ENCODE data around the gene SYT3.
"Not testable (repeated sequence)": the region's sequence is repeated elsewhere in the genome, so short reads cannot be mapped to it uniquely, and the experiment has no call there.

SYT3 gene

GRCh38 chr19:50633973-50634372 lies 5.7 kb downstream of the SYT3 start:
- DNase-seq, result no peak

- no peak for DNase-seq
Observed at GRCh38 chr19:50633359-50633758, 6.3 kb downstream of the SYT3 start.

- DNase-seq, result no peak
Observed at GRCh38 chr19:50632151-50632835, 7.4 kb downstream of the SYT3 start.

GRCh38 chr19:50629801-50630200 lies 9.9 kb downstream of the SYT3 start:
- DNase-seq, result no peak

GRCh38 chr19:50629194-50629593 lies 10.5 kb downstream of the SYT3 start:
- no peak for DNase-seq

- DNase-seq, result no peak
Observed at GRCh38 chr19:50628551-50628950, 11.1 kb downstream of the SYT3 start.

GRCh38 chr19:50628146-50628545 lies 11.5 kb downstream of the SYT3 start:
- no peak for DNase-seq

- no peak for DNase-seq
Observed at GRCh38 chr19:50626795-50627194, 12.9 kb downstream of the SYT3 start.

- no peak for DNase-seq
Observed at GRCh38 chr19:50626011-50626410, 13.7 kb downstream of the SYT3 start.

GRCh38 chr19:50624949-50625600 lies 14.6 kb downstream of the SYT3 start:
- no peak for DNase-seq

- DNase-seq, result not testable (repeated sequence)
Observed at GRCh38 chr19:50620394-50620906, 19.2 kb downstream of the SYT3 start.

- not testable (repeated sequence) for DNase-seq
Observed at GRCh38 chr19:50619184-50619583, 20.5 kb downstream of the SYT3 start.

- not testable (repeated sequence) for DNase-seq
Observed at GRCh38 chr19:50618379-50618778, 21.3 kb downstream of the SYT3 start.

GRCh38 chr19:50612504-50613404 lies 26.9 kb downstream of the SYT3 start:
- DNase-seq, result not testable (repeated sequence)

- peak; percentile 52 to 53 for DNase-seq
Observed at GRCh38 chr19:50607874-50608785, 31.6 kb downstream of the SYT3 start.

GRCh38 chr19:50607388-50607787 lies 32.3 kb downstream of the SYT3 start:
- no peak for DNase-seq

- DNase-seq, result not testable (repeated sequence)
Observed at GRCh38 chr19:50606059-50606836, 33.4 kb downstream of the SYT3 start.

GRCh38 chr19:50604264-50605073 lies 35.2 kb downstream of the SYT3 start:
- not testable (repeated sequence) for DNase-seq

- no peak for DNase-seq
Observed at GRCh38 chr19:50602935-50603334, 36.7 kb downstream of the SYT3 start.

- DNase-seq, result no peak
Observed at GRCh38 chr19:50602496-50602895, 37.2 kb downstream of the SYT3 start.

GRCh38 chr19:50602089-50602422 lies 37.6 kb downstream of the SYT3 start:
- no peak for DNase-seq
